Keratinocyte (primary cell): Measurements from ENCODE around the gene HTRA3. TPM values are rescaled to one million over a fixed set of nuclear protein-coding genes. Genes with fewer than 3 reads are reported as not detected.

Experiments used
- DNase-seq: peaks from one replicate; pipeline ENCODE4 v3.0.0-alpha.2; 2011; ENCODE audit warnings: low read depth, missing footprints, low spot score
- FAIRE-seq: peaks from 2 replicates; lab custom pipeline; 2011; peaks lifted over from hg19 to GRCh38; lab: Jason Lieb, UNC
- H2AFZ ChIP-seq: 2 replicates; pipeline ENCODE4 v1.6.0; 2012; ENCODE audit warnings: low read length, control low read depth, inconsistent platforms; ENCODE audit not compliant: control insufficient read depth
- H3K27ac ChIP-seq: 2 replicates; pipeline ENCODE4 v1.5.1; 2011; ENCODE audit warnings: low read length; ENCODE audit not compliant: control insufficient read depth, insufficient read depth
- H3K27me3 ChIP-seq: 3 replicates; pipeline ENCODE4 v1.6.0; 2011; ENCODE audit warnings: low read length; ENCODE audit not compliant: control insufficient read depth, insufficient read depth; ENCODE audit errors: extremely low read depth
- H3K36me3 ChIP-seq, 2 experiments: 2 replicates in 1 of 2; 3 replicates in 1 of 2; pipeline ENCODE4 v1.5.1; 2011; ENCODE audit warnings: low read length in 2 of 2, mild to moderate bottlenecking in 1 of 2; ENCODE audit not compliant: control insufficient read depth in 2 of 2, insufficient read depth in 2 of 2; ENCODE audit errors: extremely low read depth in 1 of 2
- H3K4me1 ChIP-seq: 3 replicates; pipeline ENCODE4 v1.5.1; 2011; ENCODE audit warnings: low read length; ENCODE audit not compliant: control insufficient read depth, insufficient read depth; ENCODE audit errors: extremely low read depth
- H3K4me2 ChIP-seq: 3 replicates; pipeline ENCODE4 v1.6.0; 2011; ENCODE audit warnings: low read depth, low read length; ENCODE audit not compliant: control insufficient read depth, insufficient read depth; ENCODE audit errors: extremely low read depth
- H3K4me3 ChIP-seq, 3 experiments: fragments of 200-600 bp in 1 of 3; sonication (generic) in 1 of 3; 2 replicates in 2 of 3; 3 replicates in 1 of 3; pipeline ENCODE4 v1.5.1; 2011 to 2016; ENCODE audit warnings: low read length in 3 of 3, mild to moderate bottlenecking in 3 of 3, control low read depth in 2 of 3, inconsistent platforms in 1 of 3, low read depth in 1 of 3, mixed read lengths in 1 of 3, mixed run types in 1 of 3, moderate library complexity in 1 of 3; ENCODE audit not compliant: control insufficient read depth in 2 of 3, insufficient read depth in 2 of 3; ENCODE audit errors: extremely low read depth in 1 of 3
- H3K79me2 ChIP-seq: 2 replicates; pipeline ENCODE4 v1.6.0; 2012; ENCODE audit warnings: low read length; ENCODE audit not compliant: control insufficient read depth, insufficient read depth
- H3K9ac ChIP-seq: 3 replicates; pipeline ENCODE4 v1.6.0; 2011; ENCODE audit warnings: low read length; ENCODE audit not compliant: control insufficient read depth, insufficient read depth; ENCODE audit errors: extremely low read depth
- H3K9me1 ChIP-seq: 3 replicates; pipeline ENCODE4 v1.6.0; 2011; ENCODE audit warnings: low read length; ENCODE audit not compliant: control insufficient read depth, insufficient read depth; ENCODE audit errors: extremely low read depth
- H3K9me3 ChIP-seq: 2 replicates; pipeline ENCODE4 v1.5.1; 2012; ENCODE audit warnings: low read depth, low read length; ENCODE audit not compliant: control insufficient read depth
- H4K20me1 ChIP-seq: 3 replicates; pipeline ENCODE4 v1.6.0; 2011; ENCODE audit warnings: low read length; ENCODE audit not compliant: control insufficient read depth, insufficient read depth; ENCODE audit errors: extremely low read depth
- CTCF ChIP-seq, 3 experiments: IDR thresholded peaks in 1 of 3; conservative IDR thresholded peaks in 1 of 3; optimal IDR thresholded peaks in 1 of 3; 2 replicates in 2 of 3; 3 replicates in 1 of 3; pipeline versions ENCODE3 to v1.5.1; 2011; ENCODE audit warnings: low read length in 3 of 3, mild to moderate bottlenecking in 3 of 3, moderate library complexity in 2 of 3, control low read depth in 1 of 3, inconsistent platforms in 1 of 3; ENCODE audit not compliant: insufficient read depth in 2 of 3; ENCODE audit errors: extremely low read depth in 1 of 3
- EZH2 ChIP-seq: IDR thresholded peaks from one replicate; pipeline ENCODE4 v1.6.1; 2012; ENCODE audit warnings: inconsistent platforms, mild to moderate bottlenecking, low read length, moderate library complexity
- dilution Hi-C: fragments of 300-500 bp; cut with MboI; formaldehyde crosslinking; loops from one replicate; pipeline ENCODE4 v1.7.0; 2020; ENCODE audit warnings: low sequenced_read_pairs; ENCODE audit not compliant: extremely low pct_ligation_motif_present
- polyA plus RNA-seq, 5 experiments: library from polyadenylated mRNA; depleted of rRNA in 3 of 5; stranded (reverse) in 3 of 5; stranded (forward) in 1 of 5; unstranded in 1 of 5; fragments of >200 nt; gene quantifications; 1 replicate in 1 of 5; 2 replicates in 3 of 5; 3 replicates in 1 of 5; pipeline versions ENCODE4 v1.2.1 to v1.2.3, GENCODE V29; 2011 to 2012; ENCODE audit warnings: missing spikeins in 2 of 5, low read depth in 1 of 5, low replicate concordance in 1 of 5

The HTRA3 gene
- polyA plus RNA-seq, 1 donor (not counting 4 experiments of a cell fraction or from before 2014, with no cell fraction given) = not detected

- Histone ChIP-seq H3K9ac (no peak overlapping the region), H3K79me2 (no peaks in the 10 kb centered on the region), H2AFZ (no peak overlapping the region), H3K36me3 (peaks cover 43 to 48% of the 10 kb centered on the region in 2 experiments), H3K9me1 (no peaks in the 10 kb centered on the region), H4K20me1 (no peaks in the 10 kb centered on the region), H3K4me2 (no peak overlapping the region), H3K27ac (no peak overlapping the region), H3K27me3 (no peaks in the 10 kb centered on the region), H3K4me1 (no peaks in the 10 kb centered on the region), H3K4me3 (no peak overlapping the region), H3K9me3 (no peaks in the 10 kb centered on the region)
- DNase-seq (no peak), FAIRE-seq (no peak)
- dilution Hi-C loops = no loop called here
- TF ChIP-seq EZH2 (no peak), CTCF (optimal IDR thresholded peaks at IDR 0.05 in 1 of 3, IDR thresholded peaks at IDR 0.05 in 1 of 3, conservative IDR thresholded peaks at IDR 0.05 in 1 of 3; ENCODE audit: extremely low read depth in 1 of 3, insufficient read depth in 2 of 3, low read length in 3 of 3) (no peak)
Observed at GRCh38 chr4:8222609-8223388, 46.8 kb upstream of the HTRA3 start.

GRCh38 chr4:8224267-8224974, 45.1 kb upstream of the HTRA3 start:
- Histone ChIP-seq H3K27ac (no peak overlapping the region), H4K20me1 (no peaks in the 10 kb centered on the region), H3K9ac (no peak overlapping the region), H3K27me3 (no peaks in the 10 kb centered on the region), H3K9me1 (no peaks in the 10 kb centered on the region), H3K36me3 (peaks cover 42 to 44% of the 10 kb centered on the region in 2 experiments), H3K4me2 (no peak overlapping the region), H2AFZ (no peak overlapping the region), H3K4me1 (peaks cover 13% of the 10 kb centered on the region), H3K4me3 (no peak overlapping the region), H3K9me3 (no peaks in the 10 kb centered on the region), H3K79me2 (peaks cover 3% of the 10 kb centered on the region)
- dilution Hi-C loops = no loop called here
- DNase-seq = no peak
- TF ChIP-seq CTCF (optimal IDR thresholded peaks at IDR 0.05 in 1 of 3, IDR thresholded peaks at IDR 0.05 in 1 of 3, conservative IDR thresholded peaks at IDR 0.05 in 1 of 3; ENCODE audit: extremely low read depth in 1 of 3, insufficient read depth in 2 of 3, low read length in 3 of 3) (no peak), EZH2 (no peak)
- FAIRE-seq = no peak
